NCI-H748 treated with DMSO at 0.1 percent for 48 hours (cell line): ENCODE data around the gene JPH2.
"Not testable (repeated sequence)": the region's sequence is repeated elsewhere in the genome, so short reads cannot be mapped to it uniquely, and the experiment has no call there.

Source experiments
- DNase-seq: peaks from one replicate; lab custom pipeline; 2025; lab: John Stamatoyannopoulos, UW

The JPH2 gene

DNA sequence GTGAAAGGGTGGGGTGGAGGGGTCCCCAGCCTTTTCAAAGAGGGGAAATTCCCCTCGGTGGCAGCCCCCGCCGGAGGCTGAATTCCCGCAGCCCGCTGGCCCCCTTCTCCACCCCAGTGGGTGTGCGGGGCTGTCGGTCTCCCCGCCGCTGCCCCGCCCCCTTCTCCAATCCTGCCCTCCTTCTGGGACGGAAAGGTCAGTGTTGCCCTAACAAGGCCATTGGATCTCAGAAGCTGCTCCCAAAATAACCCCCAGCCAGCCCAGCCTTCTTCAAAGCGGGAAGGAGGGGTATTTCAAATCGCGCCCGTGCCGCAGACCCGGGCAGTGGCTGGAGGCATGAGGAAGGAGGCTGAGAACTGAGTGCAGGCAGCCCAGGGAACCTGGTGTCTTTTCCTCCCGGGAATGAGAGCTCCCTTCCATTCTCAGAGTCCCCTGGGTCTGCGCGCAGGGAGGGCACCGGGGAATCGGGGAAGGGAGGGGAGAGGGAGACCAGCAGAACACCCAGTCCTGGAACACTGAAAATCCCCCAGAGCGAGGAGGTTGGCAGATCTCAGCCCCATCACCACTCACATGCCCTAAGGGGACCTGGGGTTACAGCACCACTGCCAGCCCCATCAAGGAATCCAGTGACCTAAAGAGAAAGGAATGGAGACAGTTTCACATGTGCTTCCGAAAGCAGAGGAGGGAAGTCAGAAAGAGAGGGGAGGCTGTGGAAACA, at the start of gene JPH2:
JPH2 (minus strand) TSS at position 135 of the 718 bp plus-strand sequence. CDS start 483 bp downstream, outside the sequence.
- no peak for DNase-seq

DNA sequence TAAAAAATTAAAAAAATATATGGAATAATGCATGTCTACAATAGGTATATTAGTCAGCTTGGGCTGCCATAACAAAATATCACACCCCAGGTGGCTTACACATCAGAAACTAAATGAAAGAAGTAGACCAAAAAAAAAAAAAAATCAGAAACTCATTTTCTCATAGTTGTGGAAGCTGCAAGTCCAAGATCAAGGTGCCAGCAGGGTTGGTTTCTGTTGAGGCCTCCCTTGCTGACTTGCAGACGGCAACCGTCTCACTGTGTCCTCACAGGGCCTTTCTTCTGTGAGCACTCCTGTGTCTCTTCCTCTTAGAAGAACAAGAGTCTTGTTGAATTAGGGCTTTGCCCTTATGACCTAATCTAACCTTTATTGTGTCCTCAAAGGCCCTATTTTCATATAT, 48.7 kb upstream of the JPH2 start:
- DNase-seq, result no peak

DNA sequence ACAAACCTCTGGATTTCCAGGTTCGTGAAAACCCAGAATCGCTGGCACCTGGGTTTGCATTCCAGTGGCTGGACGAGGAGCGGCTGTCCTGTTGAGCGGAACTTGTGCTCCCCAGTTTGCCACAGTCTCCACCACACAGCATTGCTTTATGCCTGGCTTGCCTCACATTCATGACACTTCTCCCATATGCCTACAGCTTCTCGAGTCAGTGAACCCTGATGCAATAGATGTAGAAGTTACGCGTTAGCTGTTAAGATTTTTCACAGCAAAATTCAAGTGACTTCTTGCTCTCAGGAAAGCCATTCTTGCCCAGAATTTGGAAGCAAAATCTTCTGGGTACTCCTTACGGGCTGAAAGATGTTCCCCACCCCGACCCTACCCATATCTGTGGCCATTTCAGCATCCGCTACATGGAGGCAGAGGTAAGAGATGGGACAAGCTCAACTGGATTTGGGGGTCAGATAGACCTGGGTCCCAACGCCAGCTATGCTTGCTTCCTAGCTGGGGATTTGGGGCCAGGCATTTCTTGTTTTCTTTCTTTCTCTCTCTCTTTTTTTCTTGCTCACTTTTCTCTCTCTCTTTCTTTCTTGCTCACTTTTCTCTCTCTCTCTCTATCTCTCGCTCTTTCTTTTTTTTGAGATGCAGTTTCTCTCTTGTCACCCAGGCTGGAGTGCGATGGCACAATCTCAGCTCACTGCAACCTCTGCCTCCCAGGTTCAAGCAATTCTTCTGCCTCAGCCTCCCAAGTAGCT, 47.8 kb upstream of the JPH2 start:
- DNase-seq, result no peak

DNA sequence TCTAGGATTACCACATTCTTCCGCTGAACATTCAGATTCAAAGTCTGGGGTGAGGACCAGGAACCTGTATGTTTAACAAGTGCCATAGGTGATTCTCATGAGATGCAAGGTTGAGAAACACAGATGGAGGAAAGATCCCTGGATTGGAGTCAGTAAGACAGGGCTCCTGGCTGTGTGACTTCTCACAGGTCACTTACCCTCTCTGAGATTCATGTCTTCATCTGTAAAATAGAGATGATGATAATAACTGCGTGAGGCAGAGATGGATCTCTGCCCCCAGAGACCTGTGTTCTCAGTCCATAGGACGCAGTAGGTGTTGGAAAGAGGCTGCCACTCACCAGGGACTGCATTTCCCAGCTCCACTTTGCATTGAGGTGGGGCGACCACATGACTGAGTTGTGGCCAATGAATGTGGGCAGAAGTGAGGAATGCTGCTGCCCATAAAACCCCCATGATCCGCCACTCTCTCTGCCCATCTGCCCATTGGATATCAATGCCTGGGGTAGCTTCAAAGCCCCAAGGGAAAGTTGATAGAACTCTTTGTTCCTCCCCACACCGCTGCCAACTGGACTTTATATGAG, 46.5 kb upstream of the JPH2 start:
- DNase-seq, result no peak

DNA sequence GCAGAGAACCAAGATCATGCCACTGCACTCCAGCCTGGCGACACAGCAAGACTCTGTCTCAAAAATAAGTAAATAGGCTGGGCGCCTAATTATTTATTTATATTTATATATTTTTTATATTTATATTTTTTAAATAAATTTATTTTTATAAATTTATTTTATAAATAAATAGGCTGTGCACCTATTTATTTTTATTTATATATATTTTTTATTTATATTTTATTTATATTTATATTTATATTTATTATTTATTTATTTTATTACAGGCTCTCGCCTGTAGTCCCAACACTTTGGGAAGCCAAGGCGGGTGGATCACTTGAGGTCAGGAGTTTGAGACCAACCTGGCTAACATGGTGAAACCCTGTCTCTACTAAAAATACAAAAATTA, 45.5 kb upstream of the JPH2 start:
- DNase-seq, result not testable (repeated sequence)

DNA sequence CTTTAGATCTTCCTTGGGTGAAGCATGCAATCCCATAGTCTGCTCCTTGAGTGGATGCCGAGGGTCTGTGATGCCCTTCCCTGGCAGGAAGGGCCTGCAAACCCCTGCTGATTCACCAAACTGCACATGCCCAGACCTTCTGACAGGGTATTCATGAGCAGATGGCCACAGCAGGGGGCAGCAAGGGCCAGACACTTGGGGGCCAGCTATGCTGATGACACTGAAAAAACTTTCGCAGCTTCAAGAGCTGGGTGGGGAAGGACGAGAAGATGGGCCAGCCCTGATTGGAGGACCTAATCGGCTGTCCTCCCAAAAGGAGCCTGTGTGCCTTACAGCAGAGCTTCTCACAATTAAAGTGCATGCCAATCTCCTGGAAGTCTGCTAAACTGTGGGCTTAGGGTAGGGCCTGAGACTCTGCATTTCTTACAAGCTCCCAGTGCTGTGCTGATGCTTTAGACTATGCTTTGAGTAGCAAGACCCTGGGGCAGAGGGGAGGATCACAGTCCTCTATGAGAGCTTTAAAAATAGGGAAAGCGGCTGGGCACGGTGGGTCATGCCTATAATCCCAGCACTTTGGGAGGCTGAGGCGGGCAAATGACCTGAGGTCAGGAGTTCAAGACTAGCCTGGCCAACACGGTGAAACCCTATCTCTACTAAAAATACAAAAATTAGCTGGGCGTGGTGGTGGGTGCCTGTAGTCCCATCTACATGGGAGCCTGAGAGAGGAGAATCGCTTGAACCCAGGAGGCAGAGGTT, 44.9 kb upstream of the JPH2 start:
- no peak for DNase-seq

DNA sequence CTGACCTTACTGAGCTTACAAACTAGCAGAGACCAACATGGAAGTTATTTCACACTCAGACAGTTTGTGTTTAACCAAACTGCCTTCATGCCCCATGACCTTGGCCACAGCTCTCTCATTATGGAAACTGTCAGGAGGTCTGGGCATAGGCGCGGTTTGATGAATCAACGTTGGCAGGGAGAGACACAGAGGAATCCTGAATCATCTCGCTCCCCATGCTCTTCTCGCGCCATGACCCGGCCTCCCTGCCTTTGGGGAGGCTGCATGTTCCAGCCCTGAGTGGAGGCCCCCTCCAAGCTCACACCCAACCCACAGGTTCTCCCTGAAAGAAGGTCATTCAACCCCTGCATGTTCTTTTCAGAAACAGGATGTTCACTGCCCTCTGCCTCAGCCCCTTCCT, 44.2 kb upstream of the JPH2 start:
- no peak for DNase-seq

DNA sequence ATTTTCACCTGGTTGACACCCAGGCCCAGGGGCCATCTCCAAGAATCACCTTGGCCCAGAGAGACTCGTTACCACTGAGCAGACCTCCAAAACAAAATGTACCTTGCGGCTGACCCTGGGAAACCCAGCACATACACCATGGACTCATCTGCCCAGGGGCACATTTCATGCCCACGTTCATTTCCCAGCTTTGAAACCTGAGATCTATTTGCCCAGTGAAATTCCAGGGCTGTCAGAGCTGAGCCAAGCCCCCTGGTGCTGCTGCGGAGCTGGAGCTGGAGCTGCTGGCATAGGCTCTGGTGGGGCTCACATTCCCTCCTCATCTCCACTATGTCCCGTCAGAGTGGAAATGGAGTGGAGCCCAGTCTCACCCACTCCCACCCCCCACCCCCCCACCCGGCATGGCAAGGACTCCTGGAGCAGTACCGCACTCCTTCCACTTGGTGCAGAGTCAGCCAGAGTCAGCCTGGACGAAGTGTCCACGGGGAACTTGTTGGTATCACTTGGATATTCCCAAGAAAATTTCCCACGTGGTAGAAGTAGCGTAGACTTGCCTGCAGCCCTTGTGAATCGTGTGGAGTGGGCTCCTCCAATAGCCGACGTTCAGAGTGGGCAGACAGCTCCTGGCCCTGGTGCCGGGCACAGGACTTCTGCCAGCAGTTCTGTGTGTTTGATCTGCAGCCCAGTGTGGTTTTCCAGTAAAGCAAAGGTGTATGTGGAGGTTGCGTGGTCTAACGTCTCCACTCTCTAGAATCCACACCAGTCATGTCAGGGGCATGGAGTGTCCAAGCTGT, 41.7 kb upstream of the JPH2 start:
- DNase-seq, result no peak

DNA sequence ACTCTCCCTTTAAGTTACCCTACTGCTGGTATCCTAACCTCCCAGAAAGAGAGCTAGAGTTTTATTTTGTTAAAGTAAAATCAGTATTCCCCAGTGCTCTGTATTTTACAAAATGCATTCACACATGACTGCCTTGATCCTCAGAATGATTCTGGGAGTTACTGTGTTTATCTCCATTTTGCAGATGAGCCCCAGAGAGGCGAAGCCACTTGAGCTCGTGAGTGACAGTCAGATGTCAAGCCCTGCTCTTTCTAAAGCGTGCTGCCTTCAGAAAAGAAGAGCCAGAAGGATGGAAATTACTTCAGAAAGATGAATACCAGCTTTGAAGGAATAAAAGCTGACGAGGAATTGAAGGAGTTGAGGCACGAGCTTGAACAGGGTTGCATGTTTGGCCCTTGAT, 37.6 kb upstream of the JPH2 start:
- no peak for DNase-seq

DNA sequence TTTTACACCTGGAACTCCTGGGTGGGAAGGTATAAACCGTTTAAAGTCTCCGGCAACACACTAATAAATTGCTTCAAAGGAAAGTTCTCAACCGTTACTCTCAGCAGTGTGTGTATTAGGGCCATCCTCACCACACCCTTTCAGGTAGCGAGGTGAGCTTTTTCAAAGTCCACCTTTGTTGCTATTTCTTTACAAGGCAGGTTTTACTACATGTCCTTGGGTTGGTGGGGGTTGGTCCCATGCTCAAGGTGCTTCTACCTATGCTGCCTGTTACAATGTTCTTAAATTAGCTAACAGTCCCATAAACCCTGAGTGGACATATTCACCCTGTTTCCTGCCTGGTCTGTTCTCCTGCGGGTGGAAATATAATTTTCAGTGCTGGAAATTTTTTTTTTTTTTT, 36.7 kb upstream of the JPH2 start:
- no peak for DNase-seq

DNA sequence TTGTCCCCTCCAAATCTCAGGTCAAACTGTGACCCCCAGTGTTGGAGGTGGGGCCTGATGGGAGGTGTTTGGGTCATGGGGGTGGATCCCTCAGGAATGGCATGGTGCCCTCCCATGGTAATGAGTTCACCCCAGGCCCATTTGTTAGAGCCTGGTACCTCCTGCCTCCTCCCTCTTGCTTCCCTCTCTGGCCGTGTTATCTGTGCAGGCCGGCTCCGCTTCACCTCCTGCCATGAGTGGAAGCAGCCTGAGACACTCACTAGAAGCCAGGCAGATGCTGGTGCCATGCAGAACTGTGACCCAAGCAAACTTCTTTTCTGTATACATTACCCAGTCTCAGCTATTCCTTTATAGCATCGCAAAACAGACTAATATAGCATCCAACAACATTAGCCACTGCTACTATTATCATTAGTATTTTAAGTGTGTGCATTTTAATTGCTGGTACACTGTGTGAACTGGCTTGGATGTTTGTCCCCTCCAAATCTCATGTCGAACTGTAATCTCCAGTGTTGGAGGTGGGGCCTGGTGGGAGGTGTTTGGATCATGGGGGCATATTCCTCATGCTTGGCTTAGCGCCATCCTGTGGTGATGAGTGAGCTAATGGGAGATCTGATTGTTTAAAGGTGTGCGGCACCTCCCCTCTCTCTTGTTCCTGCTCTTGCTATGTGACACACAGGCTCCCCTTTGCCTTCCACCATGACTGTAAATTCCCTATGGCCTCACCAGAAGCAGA, 35.8 kb upstream of the JPH2 start:
- DNase-seq, result no peak

DNA sequence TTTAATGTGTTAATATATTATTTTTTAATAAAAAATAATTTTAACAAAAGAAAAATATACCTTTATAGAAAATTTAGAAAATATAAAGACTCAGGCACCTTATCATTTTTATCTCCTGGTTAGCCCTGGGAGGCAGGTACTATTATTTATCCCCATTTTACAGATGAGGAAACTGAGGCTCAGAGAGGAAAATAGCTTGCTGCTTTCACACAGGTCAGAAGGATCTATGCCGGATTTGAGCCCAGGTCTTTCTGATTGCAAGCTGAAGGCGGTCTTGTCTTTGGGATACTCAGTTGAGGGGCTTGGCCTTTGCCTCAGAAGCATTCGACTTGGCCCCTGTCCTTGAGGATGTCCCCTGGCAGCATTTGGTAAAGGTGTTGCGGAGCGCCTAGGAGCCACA, 35.0 kb upstream of the JPH2 start:
- no peak for DNase-seq

DNA sequence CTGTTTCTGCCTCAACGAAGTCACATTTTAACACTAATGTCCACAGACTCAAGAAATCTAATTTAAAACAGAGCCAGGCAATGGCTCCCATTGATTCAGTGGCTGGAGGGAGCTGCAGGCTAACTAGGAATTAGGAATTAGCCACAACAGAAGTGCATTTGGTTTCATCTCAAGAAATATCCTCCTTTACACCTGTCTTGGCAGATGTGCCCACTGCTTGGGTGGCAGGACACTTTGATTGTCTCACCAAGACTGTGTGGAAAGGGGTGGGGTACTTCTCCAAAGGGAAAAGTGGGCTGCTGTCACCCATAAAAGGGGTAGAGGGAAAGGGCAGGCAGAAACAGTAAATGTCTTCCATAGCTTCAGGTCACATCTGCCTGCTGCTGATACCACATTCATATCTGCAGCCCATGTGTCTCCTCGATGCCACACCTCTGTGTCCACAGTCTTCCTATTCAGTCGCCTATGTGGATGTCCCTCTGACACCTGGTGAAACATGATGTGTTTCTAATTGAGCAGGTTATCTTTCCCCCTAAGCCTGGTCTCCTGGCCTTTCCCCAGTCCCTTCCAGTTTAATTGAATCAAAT, 34.5 kb upstream of the JPH2 start:
- no peak for DNase-seq

DNA sequence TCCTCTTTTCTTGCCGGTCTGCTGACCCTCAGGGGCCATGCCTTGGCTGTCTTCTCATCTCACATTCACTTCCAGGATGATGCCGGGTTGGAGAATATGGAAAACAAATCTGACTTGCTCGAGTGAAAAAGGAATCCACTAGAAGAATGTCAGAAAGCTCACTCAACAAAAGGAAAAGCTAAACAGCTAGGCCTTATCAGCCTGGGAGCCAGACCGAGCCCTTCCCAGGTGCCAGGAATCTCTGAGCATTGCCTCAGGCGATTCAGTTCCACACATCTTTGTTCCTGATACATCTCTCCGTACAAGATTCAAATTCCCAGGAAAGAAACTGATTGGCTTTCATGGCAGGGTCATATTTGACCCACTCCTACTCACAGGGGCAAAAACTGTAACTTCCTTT, 32.8 kb upstream of the JPH2 start:
- DNase-seq, result no peak

DNA sequence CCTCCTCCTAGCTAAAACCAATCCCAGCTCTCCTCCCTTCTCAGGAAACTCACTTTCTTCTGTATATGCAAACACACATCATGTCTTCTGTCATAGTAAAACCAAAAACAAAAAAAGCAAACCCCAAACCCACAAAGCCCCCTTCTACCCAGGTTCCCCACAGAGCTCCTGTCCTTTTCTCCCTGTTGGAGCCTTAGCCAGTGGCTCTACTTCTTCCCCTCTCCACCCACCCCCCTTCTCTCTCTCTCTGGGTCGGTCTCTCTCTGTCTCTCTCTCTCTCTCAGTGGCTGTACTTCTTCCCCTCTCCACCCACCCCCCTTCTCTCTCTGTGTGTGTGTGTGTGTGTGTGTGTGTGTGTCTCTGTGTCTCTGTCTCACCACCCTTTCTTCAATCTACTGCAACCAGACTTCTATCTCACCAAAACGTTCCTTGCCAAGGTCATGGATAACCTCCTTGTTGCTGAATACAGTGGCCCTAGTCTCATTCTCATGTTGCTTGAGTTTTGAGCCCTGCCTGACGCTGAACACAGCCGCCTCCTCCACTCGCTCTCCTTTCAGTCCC, 32.3 kb upstream of the JPH2 start:
- DNase-seq, result no peak

DNA sequence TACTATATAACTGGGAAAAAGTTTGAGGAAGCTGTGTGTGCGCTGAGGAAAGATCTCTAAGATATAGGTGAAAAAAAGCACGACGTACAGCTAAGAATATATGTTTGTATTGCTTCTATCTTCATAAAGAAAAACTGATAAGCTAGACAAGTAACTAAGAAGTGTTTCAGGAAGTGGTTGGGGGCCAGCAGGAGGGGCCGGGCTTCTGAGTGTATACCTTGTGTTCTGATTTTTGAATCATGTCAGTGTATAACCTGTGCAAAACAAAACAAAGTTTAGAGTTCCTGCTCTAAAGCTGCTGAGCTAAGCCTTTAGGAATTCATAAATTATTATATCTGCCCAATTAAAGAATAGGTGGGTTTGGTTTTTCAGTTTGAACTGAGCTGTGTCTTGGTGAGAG, 31.5 kb upstream of the JPH2 start:
- no peak for DNase-seq

DNA sequence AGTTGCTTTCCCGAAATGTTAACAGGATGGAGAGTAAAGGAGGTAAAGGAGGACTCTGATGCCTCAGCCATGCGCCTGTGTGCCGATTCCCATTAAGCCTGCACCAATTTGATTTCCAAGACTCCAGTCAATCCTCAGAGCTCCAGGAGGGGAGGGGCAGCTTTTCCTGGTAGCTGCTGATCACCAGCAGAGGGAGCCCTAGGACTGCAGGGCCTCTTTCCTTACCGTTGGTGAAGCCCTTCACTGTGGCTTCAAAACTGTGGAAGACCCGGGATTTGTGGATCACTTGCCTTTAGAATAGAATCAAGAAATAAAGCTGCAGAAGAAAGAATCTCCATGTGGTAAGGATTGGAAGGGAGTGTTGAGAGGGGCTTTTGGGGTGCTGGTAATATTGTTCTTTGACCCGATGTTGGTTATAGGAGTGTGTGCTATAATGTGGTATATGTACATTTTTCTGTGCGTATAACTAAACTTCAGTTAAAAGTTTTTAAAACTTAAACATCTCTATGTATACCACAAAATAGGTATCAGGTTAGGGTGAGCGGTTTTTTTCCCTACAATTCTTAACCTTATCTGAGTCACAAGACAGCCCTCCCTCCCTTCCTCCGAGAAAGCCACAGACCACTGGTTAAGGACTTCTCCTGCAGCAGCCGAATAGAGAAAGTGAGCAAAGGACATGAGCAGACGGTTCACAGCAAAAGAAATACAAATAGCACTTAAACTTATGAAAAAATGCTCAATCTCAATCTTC, 30.5 kb upstream of the JPH2 start:
- DNase-seq, result peak; percentile 54

DNA sequence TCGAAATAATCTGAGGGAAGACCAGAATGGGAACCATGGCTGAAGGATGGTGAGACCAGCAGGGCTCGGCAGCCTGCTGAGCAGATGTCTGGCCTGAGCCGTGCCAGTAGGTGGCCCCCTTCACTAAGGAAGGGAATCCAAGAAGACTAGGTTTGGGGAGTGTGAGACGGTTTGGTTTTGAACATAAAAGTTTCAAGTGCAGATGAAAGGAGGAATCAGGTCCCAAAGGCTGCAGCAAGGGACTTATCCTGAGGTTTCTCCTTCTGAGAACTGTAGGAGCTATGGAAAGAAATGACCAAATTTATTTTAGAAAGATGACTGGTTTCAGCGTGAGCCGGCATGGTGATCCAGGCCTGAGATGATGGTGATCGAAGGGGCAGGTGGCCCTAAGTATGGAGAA, 28.1 kb upstream of the JPH2 start:
- no peak for DNase-seq

DNA sequence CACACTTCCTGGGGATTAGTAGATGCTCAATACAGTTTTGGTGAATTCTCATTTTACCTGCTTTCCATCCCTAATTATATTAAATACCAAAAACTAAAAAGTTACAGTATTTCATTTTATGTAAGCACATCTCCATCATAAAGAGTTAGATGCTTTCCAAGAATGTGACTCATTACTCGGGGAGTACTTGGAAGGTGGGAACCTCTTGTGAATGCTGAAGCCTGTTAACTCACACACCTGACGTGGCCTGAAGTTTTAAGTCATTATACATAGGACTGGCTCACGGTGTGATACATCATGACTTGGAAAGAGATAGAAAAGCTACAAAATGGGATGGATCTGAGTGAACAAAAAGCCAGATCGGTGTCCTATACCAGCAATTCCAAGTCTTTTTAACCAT, 25.8 kb upstream of the JPH2 start:
- DNase-seq, result no peak
